GM21360 (cell line): Measurements from ENCODE around the gene TUBGCP3.
"Not testable (repeated sequence)": the region's sequence is repeated elsewhere in the genome, so short reads cannot be mapped to it uniquely, and the experiment has no call there.

Experiments used
- ATAC-seq: cut with Tn5 transposase; IDR thresholded peaks from one replicate; pipeline ENCODE4 v1.9.1; 2021; ENCODE audit warnings: mild to moderate bottlenecking, moderate library complexity; ENCODE audit not compliant: unreplicated experiment

The TUBGCP3 gene

DNA sequence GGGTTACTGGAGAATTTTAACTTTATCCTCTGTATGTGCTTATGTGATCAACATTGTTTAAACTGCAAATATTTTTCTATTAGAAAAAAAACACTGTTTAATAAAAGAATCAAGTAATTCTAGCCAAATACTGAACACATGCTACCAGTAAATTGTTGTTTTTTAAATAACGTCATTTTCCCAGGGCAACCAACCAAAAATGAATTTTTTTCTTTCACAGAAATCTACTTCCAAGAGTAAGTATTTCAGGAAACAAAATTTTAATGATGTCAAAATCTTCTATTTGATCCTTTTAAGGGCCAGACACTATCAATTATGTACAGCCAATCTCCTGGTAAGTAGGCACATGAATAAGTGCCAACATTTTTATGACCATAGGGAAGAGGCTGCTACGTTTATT, 57.1 kb downstream of the TUBGCP3 start:
- ATAC-seq, result no peak

DNA sequence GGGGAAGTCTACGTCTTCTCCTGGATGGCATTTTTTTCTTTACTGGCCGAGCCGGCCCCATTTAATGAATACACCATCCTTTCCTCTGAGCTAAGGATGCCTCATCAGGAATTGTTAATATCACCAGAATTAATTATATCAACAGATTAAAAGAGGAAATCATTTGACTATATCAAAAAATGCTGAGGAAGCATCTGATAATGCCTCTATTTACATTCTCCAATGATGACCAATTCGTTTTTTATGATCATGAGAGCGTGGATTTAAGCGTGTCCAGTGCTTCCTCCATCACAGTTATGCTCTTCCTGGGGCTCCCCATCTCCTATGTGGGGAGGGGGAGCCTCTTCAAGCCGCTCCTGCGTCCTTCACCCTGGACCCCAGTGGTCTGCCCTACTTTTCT, 58.7 kb downstream of the TUBGCP3 start:
- ATAC-seq, result no peak

DNA sequence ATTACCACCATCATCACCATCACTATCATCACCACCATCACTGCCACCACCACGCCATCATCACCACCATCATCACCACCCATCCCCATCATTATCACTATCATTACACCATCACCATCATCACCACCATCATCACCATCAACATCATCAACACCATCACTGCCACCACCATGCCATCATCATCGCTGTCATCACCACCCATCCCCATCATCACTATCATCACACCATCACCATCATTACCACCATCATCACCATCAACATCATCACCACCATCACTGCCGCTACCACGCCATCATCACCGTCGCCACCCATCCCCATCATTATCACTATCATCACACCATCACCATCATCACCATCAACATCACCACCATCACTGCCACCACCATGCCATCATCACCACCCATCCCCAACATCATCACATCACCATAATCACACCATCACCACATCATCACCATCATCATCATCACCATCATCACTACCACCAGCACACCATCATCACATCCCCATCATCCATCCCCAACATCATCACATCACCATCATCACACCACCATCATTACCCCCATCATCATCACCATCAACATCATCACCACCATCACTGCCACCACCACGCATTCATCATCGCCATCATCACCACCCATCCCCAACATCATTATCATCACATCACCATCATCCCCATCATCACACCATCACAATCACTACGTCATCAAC, 61.7 kb downstream of the TUBGCP3 start:
- no peak for ATAC-seq

DNA sequence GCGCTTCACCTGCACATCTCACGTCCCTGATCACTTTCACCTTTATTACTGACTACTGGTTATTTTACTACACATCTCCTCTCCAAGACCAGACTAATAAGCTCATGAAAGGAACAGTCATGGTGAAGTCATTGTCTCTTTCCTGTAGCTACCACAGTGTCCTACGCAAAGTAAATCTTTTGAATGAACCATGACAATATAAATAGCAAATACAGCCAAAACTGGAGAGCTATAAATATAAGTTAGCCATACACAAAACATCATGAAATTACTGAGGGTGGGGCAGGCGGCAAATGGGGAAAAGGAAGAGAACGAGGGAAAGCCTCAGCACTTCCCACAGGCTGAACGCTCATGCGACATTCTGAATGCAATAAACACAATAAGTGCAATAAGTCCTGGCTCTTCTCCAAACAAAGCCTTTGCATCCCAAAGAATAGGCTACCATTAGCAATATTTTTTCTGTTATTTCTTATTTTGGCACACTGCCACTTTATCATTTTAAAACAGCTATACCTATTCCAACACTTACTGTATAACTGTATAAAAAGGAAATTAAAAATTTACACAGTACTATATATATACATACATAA, 62.5 kb downstream of the TUBGCP3 start:
- ATAC-seq, result no peak

DNA sequence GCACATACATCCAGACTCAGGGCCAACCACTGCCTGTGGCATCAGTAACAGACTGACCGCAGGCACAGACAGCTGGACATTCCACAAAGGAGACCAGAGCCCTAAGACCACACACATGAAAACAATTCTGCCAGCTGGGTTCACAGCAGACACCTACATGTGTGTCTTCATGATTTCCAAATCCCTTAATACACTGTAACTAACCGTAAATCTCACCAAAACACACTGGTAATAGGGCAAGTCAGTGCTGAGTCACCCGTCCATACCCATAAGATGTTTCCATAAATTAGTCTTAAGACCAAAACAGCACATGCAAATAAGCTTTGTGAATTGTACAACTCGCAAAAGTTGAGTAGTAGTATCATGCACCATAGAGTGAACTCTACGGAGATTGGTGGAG, 65.4 kb downstream of the TUBGCP3 start:
- no peak for ATAC-seq

DNA sequence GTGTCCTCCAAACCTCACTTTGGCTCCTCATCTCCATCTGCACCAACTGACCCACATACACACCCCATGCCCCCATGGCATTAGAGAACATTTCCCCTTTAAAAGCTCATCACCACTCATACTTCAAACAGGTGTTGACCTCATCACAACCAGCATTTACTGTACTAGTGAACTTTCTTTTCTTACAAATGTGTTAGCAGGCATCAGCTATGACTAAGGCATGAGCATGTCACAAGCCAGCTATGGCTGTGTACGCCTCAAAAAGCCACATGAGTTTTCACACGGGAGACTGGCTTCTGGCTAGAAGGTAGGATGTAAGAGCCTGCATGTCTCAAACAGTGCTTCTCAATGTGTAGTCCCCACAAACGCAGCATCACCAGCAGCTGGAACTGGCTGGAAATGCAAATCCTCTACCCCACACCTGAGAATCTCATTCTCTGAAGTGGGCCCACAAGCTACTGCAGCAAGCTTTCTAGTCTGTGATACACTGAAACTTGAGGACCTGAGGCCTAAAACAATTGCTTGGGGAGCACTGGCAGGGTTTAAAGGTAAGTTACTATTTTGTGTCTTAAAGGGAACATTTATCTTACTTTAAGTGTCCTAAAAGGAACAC, 66.8 kb downstream of the TUBGCP3 start:
- ATAC-seq, result no peak

DNA sequence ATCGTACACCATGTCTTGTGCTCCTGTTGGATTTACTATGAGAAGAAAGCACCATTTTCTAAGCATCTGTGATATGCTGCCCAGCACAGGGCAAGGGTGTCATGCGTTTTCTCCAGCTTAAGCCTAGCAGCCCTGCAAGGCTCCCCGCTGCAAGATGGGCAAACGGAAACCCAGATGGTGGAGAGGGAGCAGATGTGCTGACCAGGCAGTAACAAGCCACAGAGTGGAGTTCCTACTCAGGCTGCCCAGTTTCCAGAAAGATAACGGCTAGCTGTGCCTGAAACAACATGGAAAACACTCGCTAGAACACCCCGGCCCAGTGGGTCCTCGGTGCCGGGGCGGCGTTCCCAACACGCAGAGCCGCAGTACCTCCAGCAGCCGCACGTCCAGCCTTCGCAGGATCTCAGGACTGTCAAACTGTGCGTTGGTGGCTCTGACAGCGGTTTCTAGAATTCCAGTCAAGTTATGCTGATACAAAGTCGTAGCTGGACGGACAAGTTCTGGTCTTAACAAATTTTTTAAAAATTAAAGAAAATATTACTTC, 68.4 kb downstream of the TUBGCP3 start:
- ATAC-seq, result no peak

DNA sequence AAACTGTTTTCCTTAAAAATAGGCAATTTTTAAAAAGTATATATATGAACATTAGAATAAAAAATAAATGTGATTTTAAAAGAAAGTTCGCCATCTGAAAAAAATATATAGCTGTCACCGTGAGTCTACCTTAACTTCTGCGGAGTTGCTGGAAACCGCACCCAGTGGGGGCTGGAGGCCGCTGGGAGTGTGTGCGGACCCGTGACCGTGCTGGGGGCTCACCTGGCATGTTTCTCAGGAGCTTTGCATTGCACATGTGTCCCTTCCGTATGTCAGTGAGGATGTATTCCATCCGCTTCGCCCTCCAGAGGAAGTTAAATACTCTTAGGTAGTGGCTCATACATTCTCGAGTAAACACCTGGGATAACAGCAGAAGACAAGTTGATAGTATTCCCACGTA, 71.7 kb downstream of the TUBGCP3 start:
- ATAC-seq, result no peak

DNA sequence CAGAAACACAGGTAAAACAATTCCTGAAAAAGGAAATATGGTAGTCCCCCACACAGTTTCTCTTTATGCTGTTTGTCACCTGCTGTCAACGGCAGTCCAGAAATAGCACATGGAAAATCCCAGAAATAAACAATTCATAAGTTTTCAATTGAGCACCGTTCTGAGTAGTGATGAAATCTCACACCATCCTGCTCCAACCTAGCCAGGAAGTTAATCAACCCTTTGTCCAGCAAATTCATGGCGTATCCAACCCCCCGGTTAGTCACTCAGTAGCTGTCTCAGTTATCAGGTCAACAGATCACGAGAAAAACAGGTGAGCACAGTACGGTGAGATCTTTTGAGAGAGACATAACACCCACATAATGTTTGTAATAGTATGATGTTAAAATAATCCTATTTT, 74.2 kb downstream of the TUBGCP3 start:
- no peak for ATAC-seq

DNA sequence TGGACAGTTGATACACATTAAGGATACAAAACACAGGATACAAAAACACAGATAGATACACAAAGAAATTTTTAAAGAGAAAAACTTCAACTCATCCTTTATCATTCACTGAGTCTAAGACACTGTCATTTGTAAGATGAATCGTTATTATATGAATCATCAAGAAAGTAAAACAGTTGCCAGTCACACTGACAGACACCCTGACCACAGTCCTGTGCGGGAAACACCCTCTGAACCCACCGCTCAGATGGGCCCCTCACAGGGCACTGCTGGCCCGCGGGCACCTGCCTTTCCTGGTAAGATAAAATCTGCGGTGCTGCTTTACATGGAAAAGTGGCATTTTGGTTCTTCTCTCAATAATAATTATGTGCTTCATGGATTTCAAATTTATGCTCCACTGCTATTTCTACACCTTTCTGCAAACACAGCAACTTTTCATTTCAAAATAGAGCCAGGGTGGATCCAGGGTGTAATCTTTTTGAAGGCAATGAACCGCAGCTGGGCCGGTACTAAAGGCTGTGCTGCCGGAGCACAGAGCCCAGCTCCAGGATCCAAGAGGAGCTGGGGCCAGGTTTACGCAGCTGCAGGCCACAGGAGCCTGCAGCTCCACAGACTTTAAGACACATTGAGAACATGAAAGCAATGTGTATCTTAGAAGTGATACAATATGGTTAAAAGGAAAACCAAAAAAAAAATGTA, 76.8 kb downstream of the TUBGCP3 start:
- ATAC-seq, result no peak

DNA sequence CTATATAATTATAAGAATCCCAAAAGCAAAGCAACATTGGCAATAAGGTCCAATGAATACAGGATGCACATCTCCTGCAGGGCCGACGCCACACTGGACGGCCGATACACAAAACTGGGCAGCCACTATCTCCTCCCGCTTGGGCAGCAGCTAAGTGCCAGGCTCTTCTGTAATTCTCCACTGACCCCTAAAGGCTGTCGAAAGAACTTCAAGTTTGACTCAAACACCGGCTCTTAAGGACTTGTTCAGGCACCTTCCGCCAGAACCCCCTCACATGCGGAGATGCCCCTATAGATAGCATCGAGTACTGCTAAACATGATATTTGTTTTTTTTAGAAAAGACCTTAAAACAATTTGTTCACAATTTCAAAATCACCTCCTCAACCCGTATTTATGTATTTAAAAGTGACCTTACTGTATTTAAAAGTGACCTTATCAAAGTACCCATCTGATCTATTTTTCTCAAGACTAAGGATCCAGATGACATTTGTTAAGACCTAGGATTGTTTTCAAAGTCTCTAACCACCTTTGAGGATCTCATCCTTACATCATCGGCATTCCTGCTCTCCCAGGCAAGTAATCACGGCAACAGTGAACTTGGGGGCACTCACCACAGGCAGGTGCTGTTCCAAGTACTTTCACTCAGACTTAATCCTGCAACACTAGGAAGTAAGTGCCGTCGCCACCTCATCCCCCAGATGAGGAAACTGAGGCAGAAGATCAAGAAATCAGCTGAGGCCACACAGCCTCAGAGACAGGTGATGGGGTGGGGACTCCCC, 77.8 kb downstream of the TUBGCP3 start:
- no peak for ATAC-seq

DNA sequence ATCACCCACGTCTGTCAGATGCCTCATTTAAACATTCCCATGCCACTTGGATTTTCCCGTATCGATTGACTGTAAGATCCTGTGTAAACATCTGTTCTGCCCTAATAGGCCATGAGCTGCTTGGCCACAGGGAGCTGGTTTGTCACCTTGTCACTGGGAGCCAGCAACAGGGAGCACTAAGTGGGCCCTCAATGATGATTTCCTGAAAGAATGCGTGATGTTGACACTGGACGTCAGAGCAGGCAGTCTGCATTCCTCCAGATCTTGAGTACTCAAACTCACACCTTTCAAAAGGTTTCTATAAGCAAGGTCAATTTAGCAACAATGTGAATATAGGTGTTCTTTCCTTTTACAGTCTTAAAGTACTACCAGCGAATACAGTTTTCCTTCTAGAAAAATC, 78.8 kb downstream of the TUBGCP3 start:
- ATAC-seq, result no peak

DNA sequence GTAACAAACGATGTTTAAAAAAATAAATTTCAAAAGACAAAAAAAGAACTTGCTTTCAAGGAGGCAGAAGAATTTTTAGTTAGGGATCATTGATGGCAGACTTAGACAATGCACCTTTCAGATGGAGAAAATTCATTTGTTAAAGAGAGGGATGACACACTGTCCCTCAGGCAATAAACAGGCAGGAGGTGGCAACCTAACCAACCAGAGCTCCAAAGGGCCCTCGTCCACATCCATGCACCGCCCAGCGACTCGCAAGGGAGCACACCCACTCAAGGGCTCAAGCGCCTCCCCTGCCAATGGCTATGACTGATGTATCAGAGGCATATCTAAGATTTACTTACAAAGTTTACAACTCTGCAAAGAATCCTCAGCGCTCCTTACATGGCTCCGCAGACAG, 81.9 kb downstream of the TUBGCP3 start:
- ATAC-seq, result no peak

DNA sequence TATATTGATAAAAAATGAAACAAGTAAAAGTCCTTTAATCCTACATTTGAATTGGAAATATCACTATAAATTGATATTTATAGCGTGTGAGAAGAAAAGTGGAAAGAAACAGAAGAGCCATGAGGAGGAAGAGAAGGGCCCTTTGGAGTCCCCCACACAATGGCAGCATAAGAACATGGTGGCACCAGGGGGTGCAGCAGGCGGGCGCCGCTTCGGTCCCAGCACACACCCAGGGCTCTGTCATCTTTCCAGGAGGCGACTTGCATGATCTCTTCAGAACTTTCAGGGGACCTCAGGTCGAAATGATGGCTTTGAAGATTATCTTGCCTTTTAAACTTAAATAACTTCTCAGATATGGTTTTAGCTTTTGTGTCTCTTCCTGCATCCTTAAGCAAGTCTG, 91.8 kb downstream of the TUBGCP3 start:
- ATAC-seq, result no peak

DNA sequence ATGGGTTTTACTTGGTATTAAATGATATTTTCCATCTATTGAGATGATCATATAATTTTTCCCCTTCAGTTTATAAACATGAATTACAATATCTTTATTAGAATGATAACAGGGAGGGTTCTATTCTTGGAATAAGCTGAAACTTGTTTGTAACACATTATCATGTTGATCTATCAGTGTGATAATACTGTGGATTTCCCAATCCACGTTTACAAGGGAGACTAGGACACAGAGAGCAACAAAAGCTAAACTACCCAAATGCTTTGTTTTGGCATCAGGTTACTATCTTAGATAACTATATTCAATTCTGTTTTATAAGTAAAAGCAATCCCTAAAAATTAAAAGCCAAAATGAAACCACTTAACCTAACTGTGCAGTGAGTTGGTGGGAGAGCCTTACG, 92.5 kb downstream of the TUBGCP3 start:
- ATAC-seq, result no peak

DNA sequence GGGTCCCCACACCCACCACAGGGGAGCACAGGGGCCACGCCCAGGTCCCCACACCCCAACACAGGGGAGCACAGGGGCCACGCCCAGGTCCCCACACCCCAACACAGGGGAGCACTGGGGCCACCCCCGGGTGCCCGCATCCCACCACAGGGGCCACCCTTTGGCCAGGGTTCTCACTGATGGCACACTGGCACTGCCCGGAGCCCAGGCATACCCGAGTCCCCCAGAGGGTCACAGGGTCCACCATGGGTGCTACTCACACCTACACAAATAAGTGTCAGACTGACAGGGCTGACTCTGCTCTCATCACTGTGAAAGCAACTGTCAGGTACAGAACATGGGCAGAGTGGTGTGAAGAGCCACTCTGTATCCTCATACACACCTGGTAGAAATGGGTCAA, 98.8 kb downstream of the TUBGCP3 start:
- ATAC-seq, result no peak

DNA sequence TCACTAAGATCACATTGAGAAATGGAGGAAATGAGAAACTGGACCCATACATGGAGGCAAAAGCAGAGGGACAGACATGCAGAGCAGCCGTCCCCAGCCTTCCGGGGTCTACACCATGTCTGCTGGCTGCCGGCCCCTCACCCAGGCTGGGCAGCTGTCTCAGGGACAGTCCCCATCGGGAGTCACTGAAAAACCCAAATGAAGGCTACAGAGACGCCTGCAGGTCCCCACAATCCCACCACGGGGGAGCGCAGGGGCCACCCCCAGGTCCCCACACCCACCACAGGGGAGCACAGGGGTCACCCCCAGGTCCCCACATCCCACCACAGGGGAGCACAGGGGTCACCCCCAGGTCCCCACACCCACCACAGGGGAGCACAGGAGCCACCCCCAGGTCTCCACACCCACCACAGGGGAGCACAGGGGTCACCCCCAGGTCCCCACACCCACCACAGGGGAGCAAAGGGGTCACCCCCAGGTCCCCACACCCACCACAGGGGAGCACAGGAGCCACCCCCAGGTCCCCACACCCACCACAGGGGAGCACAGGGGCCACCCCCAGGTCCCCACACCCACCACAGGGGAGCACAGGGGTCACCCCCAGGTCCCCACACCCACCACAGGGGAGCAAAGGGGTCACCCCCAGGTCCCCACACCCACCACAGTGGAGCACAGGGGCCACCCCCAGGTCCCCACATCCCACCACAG, 99.5 kb downstream of the TUBGCP3 start:
- not testable (repeated sequence) for ATAC-seq

DNA sequence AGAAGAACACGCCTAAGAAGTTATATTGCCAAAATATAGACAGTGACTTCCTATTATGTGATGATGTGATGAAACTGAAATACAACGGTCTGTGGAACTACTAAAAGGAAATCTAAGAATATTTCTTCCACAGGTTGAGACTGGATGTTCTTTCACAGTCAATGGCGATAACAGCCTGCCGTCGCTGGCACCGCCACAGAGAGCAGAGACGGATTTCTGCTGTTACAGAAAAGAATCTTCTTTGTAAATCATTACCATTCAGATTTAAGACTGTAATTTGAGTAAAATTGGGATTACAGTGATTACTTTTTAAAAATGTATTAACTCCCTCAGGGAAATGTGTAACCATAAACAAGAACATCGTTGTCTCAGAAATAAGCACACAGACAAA, 100.8 kb downstream of the TUBGCP3 start:
- no peak for ATAC-seq

DNA sequence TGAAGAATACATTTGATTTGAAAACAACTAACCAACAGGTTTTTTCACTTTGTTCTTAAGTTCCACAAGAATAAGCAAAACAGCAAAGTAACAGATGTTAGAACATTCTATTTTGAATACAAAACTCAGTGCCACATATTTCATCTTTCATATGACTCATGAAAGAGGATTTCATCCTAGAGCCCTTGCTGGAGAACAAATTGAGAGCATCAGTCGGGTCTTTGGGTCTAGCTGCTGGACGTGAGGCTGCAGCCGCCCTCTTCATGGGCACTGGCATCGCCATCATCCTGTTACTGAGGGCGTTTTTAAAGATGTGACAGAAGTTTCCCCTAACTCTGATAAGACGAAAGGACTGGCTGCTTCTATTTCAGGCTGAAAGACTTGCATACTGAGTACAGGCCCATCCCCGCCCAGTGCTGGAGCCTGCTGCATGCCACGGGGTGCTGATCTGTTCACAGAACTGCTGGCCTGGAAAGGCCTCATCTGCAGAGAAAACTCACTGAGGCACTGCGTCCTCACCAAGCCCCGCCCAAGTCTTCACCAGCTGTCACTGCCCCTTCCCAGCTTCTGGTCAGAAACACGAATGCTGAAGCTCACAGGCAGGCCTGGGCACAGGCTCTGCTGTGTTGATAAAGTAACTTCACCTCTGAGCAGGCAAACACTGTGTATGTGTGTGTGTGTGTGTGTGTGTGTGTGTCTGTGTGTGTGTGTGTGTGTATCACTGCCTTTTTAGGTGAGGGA, 101.4 kb downstream of the TUBGCP3 start:
- ATAC-seq, result no peak

DNA sequence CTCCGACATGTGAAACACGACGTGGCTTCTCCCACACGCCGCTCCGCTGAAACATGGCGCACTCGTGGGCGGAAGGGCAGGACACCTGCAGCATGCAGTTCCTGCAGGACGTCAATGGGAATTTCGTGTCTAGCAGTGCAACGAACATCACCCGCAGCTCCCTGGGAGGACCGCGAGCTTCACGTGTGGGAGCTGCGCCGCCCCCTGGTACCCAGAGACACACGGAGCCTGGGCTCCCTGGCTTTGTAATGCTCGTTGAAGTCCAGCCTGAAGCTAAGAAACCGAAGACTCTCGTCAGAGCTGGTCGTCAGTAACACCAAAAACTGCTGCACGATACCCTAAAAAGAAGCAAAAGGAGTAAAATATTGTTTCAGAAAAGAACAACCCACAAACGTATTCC, 102.1 kb downstream of the TUBGCP3 start:
- ATAC-seq, result not testable (repeated sequence)
